Measurements from ENCODE around the gene HPRT1.

The HPRT1 gene

DNA sequence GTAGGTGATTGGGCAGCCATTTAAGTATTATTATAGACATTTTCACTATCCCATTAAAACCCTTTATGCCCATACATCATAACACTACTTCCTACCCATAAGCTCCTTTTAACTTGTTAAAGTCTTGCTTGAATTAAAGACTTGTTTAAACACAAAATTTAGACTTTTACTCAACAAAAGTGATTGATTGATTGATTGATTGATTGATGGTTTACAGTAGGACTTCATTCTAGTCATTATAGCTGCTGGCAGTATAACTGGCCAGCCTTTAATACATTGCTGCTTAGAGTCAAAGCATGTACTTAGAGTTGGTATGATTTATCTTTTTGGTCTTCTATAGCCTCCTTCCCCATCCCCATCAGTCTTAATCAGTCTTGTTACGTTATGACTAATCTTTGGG lies 16.3 kb downstream of the HPRT1 start:
- no peak for DNase-seq (ENCODE audit: low read depth)

DNA sequence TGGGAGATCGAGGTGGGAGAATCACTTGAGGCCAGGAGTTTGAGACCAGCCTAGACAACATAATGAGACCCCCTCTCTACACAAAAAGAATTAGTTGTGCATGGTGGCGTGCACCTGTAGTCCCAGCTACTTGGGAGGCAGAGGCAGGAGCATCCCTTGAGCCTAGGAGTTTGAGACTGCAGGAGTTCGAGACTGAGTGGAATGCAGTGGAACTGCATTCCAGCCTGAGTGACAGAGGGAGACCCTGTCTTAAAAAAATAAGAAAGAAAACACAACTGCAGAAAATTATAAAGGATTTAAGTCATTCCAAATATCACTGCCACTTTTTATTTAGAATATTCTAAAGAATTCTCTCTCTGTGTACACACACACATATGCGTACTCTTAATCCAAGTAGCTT lies 18.4 kb downstream of the HPRT1 start:
- DNase-seq (ENCODE audit: low read depth), result no peak

DNA sequence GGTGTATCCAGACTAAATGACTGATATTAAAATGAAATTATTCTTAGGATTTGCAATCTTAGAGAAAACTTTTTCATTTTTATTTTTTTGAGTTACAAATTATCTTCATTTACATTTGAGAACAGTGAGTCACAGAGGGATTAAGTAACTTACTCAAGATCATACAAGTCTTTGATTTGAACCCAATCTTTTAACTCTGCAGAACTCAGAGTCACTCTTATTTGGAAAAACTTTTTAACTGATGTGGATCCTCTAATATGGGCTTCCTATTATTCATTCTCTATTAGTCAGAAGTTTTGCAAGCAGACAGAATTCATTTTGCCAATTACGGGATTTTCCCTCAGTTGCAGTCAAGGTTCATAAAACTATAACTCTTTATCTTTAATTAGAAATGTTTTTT lies 20.1 kb downstream of the HPRT1 start:
- DNase-seq (ENCODE audit: low read depth), result no peak

DNA sequence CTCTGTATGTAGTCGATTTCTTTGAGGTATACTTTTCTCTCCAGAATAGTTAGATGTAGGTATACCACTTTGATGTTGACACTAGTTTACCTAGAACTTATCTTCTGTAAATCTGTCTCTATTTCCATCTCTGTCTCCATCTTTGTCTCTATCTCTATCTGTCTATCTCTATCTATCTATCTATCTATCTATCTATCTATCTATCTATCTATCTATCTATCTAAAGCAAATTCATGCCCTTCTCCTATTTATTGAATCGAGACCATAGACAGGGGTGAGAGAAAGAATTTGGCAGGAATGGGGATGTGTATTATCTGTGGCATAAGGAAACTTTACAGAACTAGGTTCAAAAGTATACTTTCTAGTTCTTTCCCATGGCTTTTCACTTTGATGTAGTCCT lies 21.4 kb downstream of the HPRT1 start:
- no peak for DNase-seq (ENCODE audit: low read depth)

DNA sequence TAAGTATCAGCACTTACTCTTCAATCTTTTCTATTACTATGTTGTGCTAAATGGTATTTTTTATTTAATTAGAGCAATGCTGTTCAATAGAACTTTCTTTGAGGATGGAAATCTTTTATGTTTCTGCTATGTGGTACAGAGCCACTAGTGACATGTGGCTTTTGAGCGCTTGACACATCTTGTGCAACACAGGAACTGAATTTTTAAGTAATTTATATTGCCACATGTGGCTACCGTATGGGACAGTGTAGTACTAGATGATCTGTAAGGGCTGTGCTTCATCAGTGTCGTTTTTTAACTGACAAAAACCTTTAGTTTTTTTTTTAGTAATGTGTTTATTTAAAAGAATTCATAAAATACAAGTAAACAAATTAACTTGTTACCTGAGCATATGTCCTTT lies 22.4 kb downstream of the HPRT1 start:
- DNase-seq (ENCODE audit: low read depth), result no peak

DNA sequence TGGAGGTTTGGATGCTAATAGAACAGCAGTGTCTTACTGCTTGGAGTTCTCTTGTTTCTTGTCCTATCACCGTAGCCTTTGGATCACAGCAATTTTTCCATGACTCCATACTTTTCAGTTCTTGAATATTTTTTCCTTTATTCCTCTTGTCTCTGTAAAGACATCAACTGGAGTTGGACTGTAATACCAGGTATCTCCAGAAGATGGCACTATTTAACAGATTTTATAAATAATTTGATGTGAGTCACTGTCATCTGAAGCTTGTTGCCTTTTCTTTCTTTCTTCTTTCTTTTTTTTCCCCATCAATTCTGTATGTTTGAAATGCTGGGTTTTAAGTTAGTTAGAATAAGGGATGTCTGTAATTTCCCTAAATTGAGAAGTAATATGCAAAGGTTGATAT lies 24.1 kb downstream of the HPRT1 start:
- no peak for DNase-seq (ENCODE audit: low read depth)

DNA sequence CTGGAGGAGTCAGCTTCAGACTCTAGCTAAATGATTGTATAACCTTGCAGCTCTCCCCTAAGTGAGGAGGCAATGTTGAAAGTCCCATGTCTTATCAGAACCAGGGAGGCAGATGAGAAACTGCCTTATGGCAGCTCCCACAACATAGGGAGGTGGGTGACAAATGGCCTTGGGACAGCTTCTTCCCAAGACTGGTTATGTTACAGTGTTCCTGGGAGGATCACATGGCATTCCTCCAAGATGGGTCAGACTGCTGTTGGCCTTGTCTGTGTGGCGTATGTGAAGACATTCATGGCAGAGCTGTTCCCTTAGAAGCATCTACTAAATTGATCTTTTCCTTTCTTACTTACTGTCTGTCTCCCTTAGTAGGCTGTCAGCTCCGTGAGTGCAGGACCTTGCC lies 42.0 kb downstream of the HPRT1 start:
- no peak for DNase-seq (ENCODE audit: low read depth)

DNA sequence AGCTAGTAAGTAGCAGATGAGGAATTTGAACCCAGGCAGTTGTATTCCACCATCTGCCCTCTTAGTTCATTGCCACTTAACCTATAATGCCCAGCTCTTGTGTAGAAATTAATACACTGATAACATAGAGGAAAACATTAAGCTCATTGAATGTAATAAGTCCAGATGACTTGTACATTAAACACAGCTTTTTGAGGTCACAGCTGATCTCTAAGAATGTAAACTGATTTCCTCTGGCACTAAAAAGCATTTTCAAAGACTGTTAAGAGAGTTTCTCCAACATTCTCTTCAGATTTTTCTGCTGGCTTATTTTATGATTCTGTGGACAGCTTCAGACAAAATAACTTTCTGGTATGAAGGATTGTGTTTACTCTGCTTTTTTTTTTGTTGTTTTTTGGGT lies 42.7 kb downstream of the HPRT1 start:
- DNase-seq (ENCODE audit: low read depth), result no peak

DNA sequence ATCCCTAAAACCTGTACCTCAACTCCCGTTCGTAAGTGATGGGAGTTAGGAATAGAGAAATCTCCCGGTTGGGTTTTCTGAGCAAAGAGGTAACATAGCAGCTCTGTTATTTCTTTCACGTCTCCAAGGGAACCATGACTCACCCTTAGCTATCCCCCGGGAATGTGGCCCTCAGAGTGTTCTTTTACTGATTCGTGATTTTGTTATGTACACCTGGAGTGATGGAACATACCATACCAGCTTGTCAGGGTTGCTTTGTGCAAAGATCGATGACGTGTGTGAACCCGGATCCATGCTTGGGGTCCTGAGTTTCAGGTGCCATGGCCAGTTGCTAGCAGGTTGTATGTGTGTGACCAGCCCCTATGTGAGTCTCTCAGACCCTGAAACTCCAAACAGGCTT lies 52.6 kb downstream of the HPRT1 start:
- no peak for DNase-seq (ENCODE audit: low read depth)

DNA sequence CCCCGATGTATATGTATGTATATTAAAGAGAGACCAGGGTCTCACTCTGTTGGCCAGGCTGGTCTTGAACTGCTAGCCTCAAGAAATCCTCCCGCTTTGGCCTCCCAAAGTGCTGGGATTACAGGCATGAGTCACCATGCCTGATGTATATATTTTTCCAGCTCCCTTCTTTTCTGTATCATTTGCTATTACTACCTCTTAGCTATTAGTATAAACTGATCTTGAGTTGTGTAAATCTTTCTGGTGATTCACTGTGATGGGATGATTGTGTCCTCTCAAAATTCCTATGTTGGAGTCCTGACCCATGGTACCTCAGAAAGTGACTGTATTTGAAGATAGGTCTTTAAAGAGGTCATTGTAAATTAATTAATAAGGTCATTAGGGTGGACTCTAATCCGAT lies 53.1 kb downstream of the HPRT1 start:
- no peak for DNase-seq (ENCODE audit: low read depth)

DNA sequence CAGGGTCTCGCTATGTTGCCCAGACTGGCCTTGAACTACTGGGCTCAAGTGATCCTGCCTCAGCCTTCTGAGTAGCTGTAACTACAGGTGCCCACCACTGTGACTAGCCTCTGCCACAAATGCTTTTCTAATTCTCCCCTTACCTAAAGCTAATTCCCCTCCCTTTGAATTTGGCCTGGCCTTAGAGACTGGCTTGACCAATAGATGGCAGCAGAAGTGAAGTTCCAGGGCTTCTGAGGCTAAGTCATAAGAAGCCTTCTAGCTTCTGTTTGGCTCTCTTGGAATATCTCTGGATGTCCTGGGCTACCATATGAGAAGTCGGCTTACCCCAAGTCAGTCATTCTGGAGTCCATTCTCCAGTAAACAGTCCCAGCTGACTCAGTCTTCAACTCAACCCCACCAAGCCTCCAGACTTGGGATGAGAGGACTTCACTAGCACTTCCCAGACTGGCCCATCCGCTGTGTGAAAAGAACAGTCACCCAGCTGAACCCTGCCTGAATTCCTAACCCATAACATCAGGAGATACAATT lies 61.0 kb downstream of the HPRT1 start:
- DNase-seq (ENCODE audit: low read depth), result no peak

DNA sequence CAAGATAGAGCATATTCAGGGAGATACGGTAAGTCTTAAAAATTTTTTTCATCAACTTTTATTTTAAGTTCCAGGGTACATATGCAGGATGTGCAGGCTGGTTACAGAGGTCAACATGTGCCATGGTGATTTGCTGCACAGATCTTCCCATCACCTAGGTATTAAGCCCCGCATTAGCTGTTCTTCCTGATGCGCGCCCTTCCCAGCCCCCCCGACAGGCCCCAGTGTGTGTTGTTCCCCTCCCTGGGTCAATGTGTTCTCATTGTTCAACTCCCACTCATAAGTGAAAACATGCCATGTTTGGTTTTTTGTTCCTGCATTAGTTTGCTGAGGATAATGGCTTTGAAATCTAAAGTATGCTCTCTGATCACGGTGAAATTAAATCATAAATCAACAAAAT lies 64.2 kb downstream of the HPRT1 start:
- DNase-seq (ENCODE audit: low read depth), result no peak

DNA sequence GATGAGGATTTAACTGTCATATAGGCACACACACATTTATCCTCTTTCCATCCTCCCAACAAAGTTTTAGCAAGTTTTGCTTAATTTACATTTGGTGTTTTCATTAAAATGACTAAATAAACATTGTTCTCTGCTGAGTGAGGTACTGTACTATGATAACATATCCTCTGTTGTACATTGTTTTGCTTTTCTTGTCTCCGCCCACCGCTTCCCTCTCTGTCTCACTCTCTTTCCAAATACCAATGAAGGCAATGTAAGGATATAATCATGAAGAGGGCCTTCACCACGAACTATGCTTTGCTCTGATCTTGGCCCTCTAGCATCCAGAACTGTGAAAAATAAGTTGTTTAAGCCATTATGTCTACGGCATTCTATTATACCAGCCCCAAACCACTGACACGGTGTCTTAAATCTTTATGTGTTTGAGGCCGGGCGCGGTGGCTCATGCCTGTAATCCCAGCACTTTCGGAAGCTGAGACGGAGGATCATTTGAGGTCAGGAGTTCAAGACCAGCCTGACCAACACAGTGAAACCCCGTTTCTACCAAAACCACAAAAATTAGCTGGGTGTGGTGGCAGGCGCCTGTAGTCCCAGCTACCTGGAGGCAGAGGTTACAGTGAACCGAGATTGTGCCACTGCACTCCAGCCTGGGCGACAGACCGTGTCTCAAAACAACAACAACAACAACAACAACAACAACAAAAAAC lies 65.3 kb downstream of the HPRT1 start:
- DNase-seq (ENCODE audit: low read depth), result no peak

DNA sequence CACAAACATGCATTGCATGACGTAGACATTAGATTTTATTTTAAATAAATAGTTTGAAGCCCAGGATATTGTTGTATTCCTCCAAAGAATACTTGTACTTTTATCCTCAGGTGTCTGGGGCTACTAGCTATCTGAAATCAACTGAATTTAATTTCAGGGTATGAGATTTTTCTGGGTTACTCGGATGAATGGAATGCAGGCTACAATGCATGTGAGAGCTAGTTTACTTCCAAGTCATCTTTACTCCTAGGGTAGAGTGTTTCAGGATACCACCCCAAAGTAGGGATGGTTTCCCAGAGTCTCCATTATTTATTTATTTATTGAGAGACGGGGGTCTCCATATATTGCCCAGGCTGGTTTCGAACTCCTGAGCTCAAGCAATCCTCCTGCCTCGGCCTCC lies 66.4 kb downstream of the HPRT1 start:
- no peak for DNase-seq (ENCODE audit: low read depth)

DNA sequence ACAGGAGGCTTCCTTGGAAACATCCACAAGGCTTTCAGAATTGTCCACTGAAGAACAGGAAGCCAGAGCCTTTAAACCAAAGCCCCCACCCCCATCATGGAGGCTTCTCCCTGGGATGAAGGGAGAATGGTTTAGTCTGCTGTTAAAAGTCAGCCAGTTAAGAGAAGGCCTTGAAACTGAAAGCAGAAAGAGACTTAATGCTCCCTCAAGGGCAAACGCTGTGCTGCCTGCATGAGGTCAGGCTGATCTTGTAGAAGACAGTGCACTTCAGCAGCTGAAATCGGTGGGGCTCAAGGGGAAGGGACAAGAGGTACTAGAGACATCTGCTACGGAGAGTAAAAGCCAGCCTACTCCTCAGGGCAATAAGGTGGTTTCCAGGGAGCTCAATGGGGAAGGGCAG lies 69.0 kb downstream of the HPRT1 start:
- no peak for DNase-seq (ENCODE audit: low read depth)

DNA sequence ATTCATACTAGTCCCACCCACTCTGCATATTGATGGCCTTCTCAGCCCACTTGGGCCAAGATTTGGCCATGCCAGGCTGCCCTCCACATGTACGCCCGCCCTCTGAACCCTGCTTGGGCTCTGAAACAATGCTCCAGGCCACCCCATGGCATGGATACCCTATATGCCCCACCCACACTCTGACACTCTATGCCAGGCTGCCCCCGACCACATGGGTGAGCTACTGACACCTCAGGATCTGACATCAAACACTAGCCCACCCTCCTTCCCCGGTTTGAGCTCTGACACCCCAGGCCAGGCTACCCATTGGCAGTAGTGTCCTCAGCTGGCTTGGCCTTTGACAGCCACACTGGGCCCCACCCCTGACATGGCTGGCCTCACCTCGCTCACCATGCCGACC lies 69.5 kb downstream of the HPRT1 start:
- DNase-seq (ENCODE audit: low read depth), result no peak

DNA sequence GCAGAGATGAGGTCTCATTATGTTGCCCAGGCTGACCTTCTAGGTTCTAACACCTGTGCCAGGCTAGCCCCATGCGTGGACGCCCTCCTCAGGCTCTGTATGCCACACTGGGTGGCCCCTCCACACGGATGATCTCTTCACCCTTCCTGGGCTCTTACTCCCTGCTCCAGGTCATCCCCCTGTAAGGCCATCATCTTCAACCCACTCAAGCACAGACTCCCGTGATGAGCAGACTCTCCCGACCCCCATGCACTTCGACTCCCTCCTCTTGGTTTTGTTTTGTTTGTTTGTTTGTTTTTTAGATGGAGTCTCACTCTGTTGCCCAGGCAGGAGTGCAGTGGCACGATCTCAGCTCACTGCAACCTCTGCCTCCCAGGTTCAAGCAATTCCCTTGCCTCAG lies 70.9 kb downstream of the HPRT1 start:
- DNase-seq (ENCODE audit: low read depth), result no peak

DNA sequence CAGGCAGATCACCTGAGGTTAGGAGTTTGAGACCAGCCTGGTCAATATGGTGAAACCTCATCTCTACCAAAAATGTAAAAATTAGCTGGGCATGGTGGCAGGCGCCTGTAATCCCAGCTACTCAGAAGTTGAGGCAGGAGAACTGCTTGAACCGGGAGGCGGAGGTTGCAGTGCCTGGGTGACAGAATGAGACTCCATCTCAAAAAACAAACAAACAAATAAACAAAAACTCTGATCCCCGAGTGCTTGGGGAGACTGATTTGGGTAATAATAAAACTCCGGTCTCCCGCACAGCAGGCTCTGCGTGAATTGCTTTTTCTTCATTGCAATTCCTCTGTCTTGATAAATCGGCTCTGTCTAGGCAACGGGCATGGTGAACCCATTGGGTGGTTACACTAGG lies 73.4 kb downstream of the HPRT1 start:
- no peak for DNase-seq (ENCODE audit: low read depth)

DNA sequence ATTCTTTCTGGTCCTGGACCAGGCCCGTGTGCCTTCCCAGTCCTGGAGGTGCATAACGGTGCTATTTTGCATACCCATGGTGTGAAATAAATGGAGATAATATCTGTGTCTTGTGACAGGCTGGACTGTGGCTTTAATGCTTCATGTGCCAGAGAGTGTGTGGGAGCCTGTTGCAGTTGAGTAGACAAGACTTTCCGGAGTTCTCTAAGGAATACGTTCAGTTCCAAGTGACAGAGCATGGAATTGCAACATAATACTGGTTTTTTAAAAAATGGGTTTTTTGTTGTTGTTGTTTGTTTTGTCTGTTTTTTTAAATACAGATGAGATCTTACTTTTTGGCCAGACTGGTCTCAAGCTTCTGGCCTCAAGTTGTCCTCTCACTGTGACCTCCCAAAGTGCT lies 74.0 kb downstream of the HPRT1 start:
- no peak for DNase-seq (ENCODE audit: low read depth)

DNA sequence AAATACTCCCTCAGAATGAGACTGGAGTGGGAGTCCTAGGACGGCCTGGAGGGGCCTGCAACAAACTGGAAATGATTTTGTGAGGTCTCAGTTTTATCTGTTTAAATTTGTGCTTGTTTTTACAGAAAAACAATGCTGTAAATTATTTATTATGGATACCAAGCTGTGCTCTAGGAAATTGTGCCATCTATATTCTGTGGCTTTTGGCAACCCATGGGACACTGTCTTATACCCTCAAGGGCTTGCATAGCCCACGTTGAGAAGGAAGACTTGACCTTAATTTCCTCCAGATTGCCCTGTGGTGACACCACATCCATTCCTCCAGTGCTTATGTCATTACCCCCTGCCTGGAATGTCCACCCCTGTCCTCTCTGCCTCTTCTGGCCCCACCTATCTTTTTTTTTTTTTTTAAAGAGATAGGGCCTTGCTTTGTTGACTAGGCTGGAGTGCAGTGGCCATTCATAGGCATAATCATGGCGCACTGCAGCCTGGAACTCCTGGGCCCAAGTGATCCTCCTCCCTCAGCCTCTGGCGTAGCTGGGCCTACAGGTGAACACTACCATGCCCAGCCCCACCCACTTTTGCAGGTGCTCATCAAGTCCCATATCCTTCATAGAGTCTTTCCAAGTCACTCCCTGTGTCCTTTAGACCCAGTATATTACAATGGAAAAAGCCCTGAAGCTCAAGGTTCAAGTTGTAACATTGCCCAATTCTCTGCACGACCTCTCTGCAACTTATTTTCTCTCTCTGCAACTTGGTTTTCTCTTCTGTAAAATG lies 77.4 kb downstream of the HPRT1 start:
- no peak for DNase-seq (ENCODE audit: low read depth)

DNA sequence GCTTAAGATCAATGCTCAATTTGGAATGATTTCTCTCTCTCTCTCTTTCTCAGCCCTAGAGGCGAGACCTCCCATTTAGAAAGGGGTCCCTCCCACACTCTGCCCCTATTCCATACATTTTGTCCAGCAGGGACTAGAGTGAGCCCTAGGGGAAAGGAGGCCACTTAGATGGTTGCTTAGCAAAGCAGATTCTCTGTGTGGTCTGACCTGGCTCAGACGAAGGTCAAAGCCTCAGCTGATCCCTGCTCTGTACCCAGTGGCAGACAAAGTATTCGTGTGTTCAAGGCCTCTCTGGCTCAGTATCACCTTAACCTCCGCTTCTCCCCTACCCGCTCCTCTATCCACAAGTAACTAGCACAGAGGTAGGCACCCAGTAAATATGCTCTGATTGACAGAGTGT lies 78.4 kb downstream of the HPRT1 start:
- DNase-seq (ENCODE audit: low read depth), result no peak

DNA sequence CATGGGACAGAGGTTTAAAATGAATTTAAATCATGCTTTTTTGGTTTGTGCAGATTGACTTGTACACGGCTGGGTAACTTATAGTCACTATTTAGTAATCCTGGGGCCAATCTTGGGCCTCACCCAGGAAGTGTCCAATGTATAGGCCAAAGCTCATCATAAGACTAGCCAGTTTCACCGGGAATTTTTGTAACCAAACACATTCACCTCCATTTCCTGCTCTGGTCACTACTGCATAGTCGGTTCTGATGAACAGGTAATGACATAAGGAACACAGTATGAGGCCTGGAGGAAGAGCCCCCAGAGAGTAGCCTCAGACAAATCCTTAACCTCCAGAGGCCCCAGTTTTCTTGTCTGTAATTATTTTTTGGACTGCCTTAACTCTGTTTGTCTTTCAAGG lies 81.9 kb downstream of the HPRT1 start:
- DNase-seq (ENCODE audit: low read depth), result no peak

DNA sequence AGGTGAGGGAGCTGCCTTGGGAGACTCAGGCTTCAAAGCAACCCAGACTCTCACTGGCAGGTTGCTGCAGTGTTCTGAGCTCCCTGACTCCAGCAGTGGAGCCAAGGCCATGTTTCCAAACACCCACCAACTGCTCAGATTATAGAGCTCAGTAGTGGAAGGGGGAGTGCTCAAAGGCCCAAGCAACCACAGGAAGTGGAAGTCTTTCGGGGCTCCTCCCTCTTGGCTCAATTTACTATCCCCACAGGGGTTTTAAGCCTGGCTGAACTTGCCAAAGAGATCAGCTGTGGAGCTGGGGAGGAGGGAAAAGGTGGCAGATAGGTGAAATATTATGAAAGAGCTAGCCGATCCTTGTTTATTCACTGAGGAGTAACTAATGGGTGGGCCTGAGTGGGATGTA lies 82.5 kb downstream of the HPRT1 start:
- DNase-seq (ENCODE audit: low read depth), result no peak

DNA sequence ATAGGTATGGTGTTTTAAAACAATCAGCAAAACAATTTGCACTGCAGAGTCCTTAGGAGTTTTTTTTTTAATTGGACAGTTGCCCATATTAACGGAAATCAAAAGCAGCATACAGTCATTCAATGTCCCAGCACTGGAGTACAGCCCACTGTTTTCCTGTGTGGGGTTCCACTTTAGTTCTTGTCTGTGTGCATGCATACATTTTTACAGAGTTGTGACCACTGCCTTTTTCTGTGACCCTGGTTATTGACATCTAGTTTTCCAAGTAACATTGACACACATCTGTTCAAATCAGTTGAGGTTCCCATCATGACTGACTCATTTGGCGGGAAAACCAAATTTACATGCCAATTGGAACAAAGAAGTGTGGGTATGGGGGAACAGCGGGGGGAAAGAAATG lies 83.3 kb downstream of the HPRT1 start:
- DNase-seq (ENCODE audit: low read depth), result no peak

Measured in CMK (cell line).